H1 (cell line): ENCODE results near the gene TASP1. TPM values are rescaled to one million over a fixed set of nuclear protein-coding genes. Genes with fewer than 3 reads are reported as not detected.

Source experiments
- CHD7 ChIP-seq: fragments of 300-600 bp; sonication (generic); IDR thresholded peaks from 2 replicates; pipeline ENCODE4 v1.7.1; 2012; ENCODE audit warnings: low read length, moderate library complexity, mild to moderate bottlenecking, inconsistent platforms; ENCODE audit not compliant: insufficient replicate concordance
- polyA plus RNA-seq, 7 experiments: library from polyadenylated mRNA; depleted of rRNA in 3 of 7; stranded (reverse) in 5 of 7; unstranded in 2 of 7; fragments of >200 nt in 5 of 7; fragments of 200-250 nt in 2 of 7; gene quantifications; 1 replicate in 5 of 7; 2 replicates in 1 of 7; 4 replicates in 1 of 7; pipeline versions ENCODE4 v1.2.1 to v1.2.3, GENCODE V29; 2011 to 2013; ENCODE audit warnings: missing spikeins in 2 of 7, mixed read lengths in 2 of 7
- total RNA-seq: library from RNA; stranded (reverse); fragmentation: NEBNext Ultra II Directional; extraction: Animal tissue kit (Norgen Biotek cat#: 25700); gene quantifications from 2 replicates; pipeline ENCODE4 v1.2.1, GENCODE V29; 2021

Gene TASP1
- total and polyA plus RNA-seq, 2 of the 8 experiments (the other 6 are each of a cell fraction or from before 2014, with no cell fraction given): 4.5 to 10.9 TPM

- TF ChIP-seq CHD7: no peak
Observed at GRCh38 chr20:13342469-13343242, 296.1 kb downstream of the TASP1 start (continued).
